HepG2 (cell line): ENCODE results near the gene GRIK1. TPM values are rescaled to one million over a fixed set of nuclear protein-coding genes. Genes with fewer than 3 reads are reported as not detected.

Experiments used
- ATAC-seq: fragments of 200-7000 bp; cut with Tn5 transposase; 3 replicates; pipeline ENCODE4 v1.9.1; 2020; ENCODE audit warnings: mild to moderate bottlenecking, moderate library complexity
- BruUV-seq: library from RNA; stranded (reverse); fragments of 400-500 nt; replicated peaks from 2 replicates; lab custom pipeline; 2021; lab: Mats Ljungman, UMichigan
- CTCF ChIA-PET: fragments of 300-600 bp; formaldehyde crosslinking; extraction: SDS; loops from one replicate; lab custom pipeline; 2021; ENCODE audit warnings: low total read pairs, inconsistent platforms, low intra/inter-chr PET ratio; lab: Yijun Ruan, JAX
- POLR2A ChIA-PET: fragments of 350-600 bp; sonication (Branson Sonifier 250); formaldehyde crosslinking; loops from one replicate; lab custom pipeline; 2020; ENCODE audit warnings: antibody characterized with exemption, inconsistent platforms; lab: Yijun Ruan, JAX
- DNase-seq: peaks from one replicate; pipeline ENCODE4 v3.0.0-alpha.2; 2015; ENCODE audit warnings: low spot score
- FAIRE-seq: peaks from 3 replicates; lab custom pipeline; 2011; peaks lifted over from hg19 to GRCh38; lab: Jason Lieb, UNC
- H2AFZ ChIP-seq: one replicate; pipeline ENCODE4 v1.6.1; 2011; ENCODE audit warnings: low read length, inconsistent platforms
- H3K27ac ChIP-seq: fragments of 300-600 bp; 3 replicates; pipeline ENCODE4 v1.8.0; 2011; ENCODE audit warnings: mixed run types, mild to moderate bottlenecking, mixed read lengths, low read length, inconsistent platforms; ENCODE audit not compliant: insufficient read depth; ENCODE audit errors: extremely low read length
- H3K27me3 ChIP-seq, 2 experiments: fragments of 200-600 bp in 1 of 2; 2 replicates in 1 of 2; 3 replicates in 1 of 2; pipeline versions ENCODE4 v1.6.0 to v1.8.0; 2011; ENCODE audit warnings: low read length in 2 of 2, mild to moderate bottlenecking in 2 of 2, moderate library complexity in 2 of 2, inconsistent platforms in 1 of 2; ENCODE audit not compliant: insufficient read depth in 2 of 2, control insufficient read depth in 1 of 2
- H3K36me3 ChIP-seq, 2 experiments: fragments of 200-600 bp in 1 of 2; replicated peaks in 1 of 2; 2 replicates in 1 of 2; 3 replicates in 1 of 2; pipeline versions ENCODE4 v1.5.1 to v1.8.0; 2011; ENCODE audit warnings: low read length in 2 of 2, inconsistent platforms in 1 of 2; ENCODE audit not compliant: insufficient read depth in 2 of 2, control insufficient read depth in 1 of 2
- H3K4me1 ChIP-seq: 2 replicates; pipeline ENCODE4 v1.5.1; 2012; ENCODE audit warnings: low read length, inconsistent platforms; ENCODE audit not compliant: insufficient read depth
- H3K4me2 ChIP-seq: 2 replicates; pipeline ENCODE4 v1.6.0; 2011; ENCODE audit warnings: low read depth, low read length, inconsistent platforms
- H3K4me3 ChIP-seq, 3 experiments: fragments of 200-600 bp in 1 of 3; sonication (generic), shearing (Covaris generic) in 1 of 3; replicated peaks in 1 of 3; 2 replicates each; pipeline ENCODE4 v1.5.1; 2011 to 2016; ENCODE audit warnings: low read length in 3 of 3, inconsistent platforms in 2 of 3, low read depth in 2 of 3, mild to moderate bottlenecking in 2 of 3, control low read depth in 1 of 3, mixed read lengths in 1 of 3; ENCODE audit not compliant: insufficient read depth in 1 of 3
- H3K79me2 ChIP-seq: one replicate; pipeline ENCODE4 v1.6.1; 2011; ENCODE audit warnings: low read length, inconsistent platforms; ENCODE audit not compliant: insufficient read depth
- H3K9ac ChIP-seq: 2 replicates; pipeline ENCODE4 v1.6.0; 2011; ENCODE audit warnings: mild to moderate bottlenecking, low read depth, low read length, inconsistent platforms; ENCODE audit not compliant: insufficient read depth
- H3K9me3 ChIP-seq: 2 replicates; pipeline ENCODE4 v1.5.1; 2012; ENCODE audit warnings: mild to moderate bottlenecking, low read length
- H4K20me1 ChIP-seq: 2 replicates; pipeline ENCODE4 v1.6.0; 2011; ENCODE audit warnings: inconsistent platforms, mild to moderate bottlenecking, low read length, moderate library complexity; ENCODE audit not compliant: insufficient read depth
- ETV5 ChIP-seq: IDR thresholded peaks from 2 replicates; pipeline ENCODE4 v1.6.1; 2018; ENCODE audit warnings: missing biosample characterization, missing genetic modification reagents, inconsistent platforms, borderline replicate concordance
- PHF20 ChIP-seq: sonication (generic); formaldehyde crosslinking; IDR thresholded peaks from 2 replicates; pipeline ENCODE4 v1.5.0; 2020; ENCODE audit warnings: mild to moderate bottlenecking, missing genetic modification reagents
- ZNF292 ChIP-seq: sonication (generic); formaldehyde crosslinking; IDR thresholded peaks from 2 replicates; pipeline ENCODE4 v1.8.1; 2022; ENCODE audit warnings: mild to moderate bottlenecking, low read depth, missing genetic modification reagents, borderline replicate concordance
- ZNF326 ChIP-seq: sonication (generic); formaldehyde crosslinking; IDR thresholded peaks from 2 replicates; pipeline ENCODE4 v1.4.0; 2020; ENCODE audit warnings: missing genetic modification reagents, borderline replicate concordance
- WGBS: methylation state at CpG from one replicate; pipeline ENCODE4 v1.1.6; 2017; ENCODE audit warnings: low lambda C conversion rate; 5-methylcytosine and 5-hydroxymethylcytosine counted together
- in situ Hi-C: cut with HindIII; loops from 2 replicates; pipeline ENCODE4 v1.10.0; 2017; ENCODE audit warnings: low pct_unique_long_range_greater_than_20kb; ENCODE audit not compliant: extremely low pct_ligation_motif_present
- intact Hi-C: fragments of 100-400 bp; cut with micrococcal nuclease; formaldehyde crosslinking; loops from one replicate; pipeline ENCODE4 v1.10.0; 2022; ENCODE audit not compliant: unreplicated experiment
- polyA plus RNA-seq, 8 experiments: library from polyadenylated mRNA; depleted of rRNA in 3 of 8; stranded (reverse) in 7 of 8; unstranded in 1 of 8; fragments of >200 nt; fragmentation: Illumina TruSeq in 4 of 8; extraction: Trizol in 4 of 8; gene quantifications; 2 replicates each; pipeline versions ENCODE4 v1.2.1 to v1.2.3, GENCODE V29; 2011 to 2016; ENCODE audit warnings: low read depth in 4 of 8, missing spikeins in 1 of 8, mixed read lengths in 1 of 8; ENCODE audit not compliant: insufficient read depth in 1 of 8
- total RNA-seq, 5 experiments: library from RNA; depleted of rRNA; stranded (reverse); fragments of >200 nt; fragmentation: Illumina TruSeq; extraction: Trizol; gene quantifications; 2 replicates each; pipeline ENCODE4 v1.2.3, GENCODE V29; 2016; ENCODE audit warnings: low read depth in 1 of 5
- TF ChIP-seq, protein P1 (sequence below), 2 experiments: fragments of 450-650 bp in 1 of 2; sonication (generic) in 1 of 2; formaldehyde crosslinking; IDR thresholded peaks; 2 replicates each; pipeline versions ENCODE4 v1.5.0 to v1.8.0; 2020 to 2022; ENCODE audit warnings: mild to moderate bottlenecking in 1 of 2, missing genetic modification reagents in 1 of 2
- TF ChIP-seq, protein P2 (sequence below): IDR thresholded peaks from 2 replicates; pipeline ENCODE4 v1.6.1; 2012; ENCODE audit warnings: low read length, improper control_type of control experiment
- TF ChIP-seq, protein P3 (sequence below): sonication (generic); formaldehyde crosslinking; IDR thresholded peaks from 2 replicates; pipeline ENCODE4 v1.5.1; 2020; ENCODE audit warnings: mild to moderate bottlenecking, missing genetic modification reagents, moderate library complexity
- TF ChIP-seq, protein P4 (sequence below): sonication (generic); formaldehyde crosslinking; IDR thresholded peaks from 2 replicates; pipeline ENCODE4 v1.8.0; 2022; ENCODE audit warnings: mild to moderate bottlenecking, missing genetic modification reagents; ENCODE audit not compliant: insufficient replicate concordance
- TF ChIP-seq, protein P5 (sequence below): sonication (generic); formaldehyde crosslinking; conservative IDR thresholded peaks from 2 replicates; pipeline ENCODE4 v1.4.0; 2020; ENCODE audit warnings: missing genetic modification reagents

Gene GRIK1
- total and polyA plus RNA-seq, 2 of the 13 experiments (the other 11 are each of a cell fraction or from before 2014, with no cell fraction given): not detected

DNA sequence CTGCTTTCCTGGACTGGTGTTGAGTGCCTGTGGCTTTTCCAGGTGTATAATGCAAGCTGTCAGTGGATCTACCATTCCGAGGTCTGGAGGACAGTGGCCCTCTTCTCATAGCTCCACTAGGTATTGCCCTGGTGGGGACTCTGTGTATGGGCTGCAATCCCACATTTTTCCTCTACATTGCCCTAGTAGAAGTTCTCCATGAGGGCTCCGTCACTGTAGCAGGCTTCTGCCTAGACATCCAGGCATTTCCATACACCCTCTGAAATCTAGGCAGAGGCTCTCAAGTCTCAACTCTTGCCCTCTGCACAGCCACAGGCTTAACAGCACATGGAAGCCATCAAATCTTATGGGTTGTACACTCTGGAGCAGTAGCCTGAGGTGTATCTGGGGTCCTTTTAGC, 107.6 kb downstream of the GRIK1 start:
- FAIRE-seq (no peak), DNase-seq (no peak), ATAC-seq (no peak)
- Histone ChIP-seq H3K4me2 (no peak overlapping the region), H4K20me1 (no peaks in the 10 kb centered on the region), H3K79me2 (no peaks in the 10 kb centered on the region), H3K36me3 (no peaks in the 10 kb centered on the region), H3K27ac (no peak overlapping the region), H3K4me1 (no peaks in the 10 kb centered on the region), H3K9me3 (peaks cover 59% of the 10 kb centered on the region), H2AFZ (no peak overlapping the region), H3K4me3 (no peak overlapping the region), H3K27me3 (no peaks in the 10 kb centered on the region), H3K9ac (no peak overlapping the region)
- POLR2A ChIA-PET: no interaction called here
- 50% methylated on average over 2 of the region's 2 CpGs for WGBS
- no TSS peak for BruUV-seq
- CTCF ChIA-PET: no interaction called here
- TF ChIP-seq, protein P1, sequence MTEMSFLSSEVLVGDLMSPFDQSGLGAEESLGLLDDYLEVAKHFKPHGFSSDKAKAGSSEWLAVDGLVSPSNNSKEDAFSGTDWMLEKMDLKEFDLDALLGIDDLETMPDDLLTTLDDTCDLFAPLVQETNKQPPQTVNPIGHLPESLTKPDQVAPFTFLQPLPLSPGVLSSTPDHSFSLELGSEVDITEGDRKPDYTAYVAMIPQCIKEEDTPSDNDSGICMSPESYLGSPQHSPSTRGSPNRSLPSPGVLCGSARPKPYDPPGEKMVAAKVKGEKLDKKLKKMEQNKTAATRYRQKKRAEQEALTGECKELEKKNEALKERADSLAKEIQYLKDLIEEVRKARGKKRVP (CRISPR knock-in tag; IDR thresholded peaks at IDR 0.05): no peak
- TF ChIP-seq ZNF292 (CRISPR knock-in tag) (no peak), ZNF326 (CRISPR knock-in tag) (no peak), ETV5 (CRISPR knock-in tag) (no peak), PHF20 (CRISPR knock-in tag) (no peak)
- TF ChIP-seq, protein P2, sequence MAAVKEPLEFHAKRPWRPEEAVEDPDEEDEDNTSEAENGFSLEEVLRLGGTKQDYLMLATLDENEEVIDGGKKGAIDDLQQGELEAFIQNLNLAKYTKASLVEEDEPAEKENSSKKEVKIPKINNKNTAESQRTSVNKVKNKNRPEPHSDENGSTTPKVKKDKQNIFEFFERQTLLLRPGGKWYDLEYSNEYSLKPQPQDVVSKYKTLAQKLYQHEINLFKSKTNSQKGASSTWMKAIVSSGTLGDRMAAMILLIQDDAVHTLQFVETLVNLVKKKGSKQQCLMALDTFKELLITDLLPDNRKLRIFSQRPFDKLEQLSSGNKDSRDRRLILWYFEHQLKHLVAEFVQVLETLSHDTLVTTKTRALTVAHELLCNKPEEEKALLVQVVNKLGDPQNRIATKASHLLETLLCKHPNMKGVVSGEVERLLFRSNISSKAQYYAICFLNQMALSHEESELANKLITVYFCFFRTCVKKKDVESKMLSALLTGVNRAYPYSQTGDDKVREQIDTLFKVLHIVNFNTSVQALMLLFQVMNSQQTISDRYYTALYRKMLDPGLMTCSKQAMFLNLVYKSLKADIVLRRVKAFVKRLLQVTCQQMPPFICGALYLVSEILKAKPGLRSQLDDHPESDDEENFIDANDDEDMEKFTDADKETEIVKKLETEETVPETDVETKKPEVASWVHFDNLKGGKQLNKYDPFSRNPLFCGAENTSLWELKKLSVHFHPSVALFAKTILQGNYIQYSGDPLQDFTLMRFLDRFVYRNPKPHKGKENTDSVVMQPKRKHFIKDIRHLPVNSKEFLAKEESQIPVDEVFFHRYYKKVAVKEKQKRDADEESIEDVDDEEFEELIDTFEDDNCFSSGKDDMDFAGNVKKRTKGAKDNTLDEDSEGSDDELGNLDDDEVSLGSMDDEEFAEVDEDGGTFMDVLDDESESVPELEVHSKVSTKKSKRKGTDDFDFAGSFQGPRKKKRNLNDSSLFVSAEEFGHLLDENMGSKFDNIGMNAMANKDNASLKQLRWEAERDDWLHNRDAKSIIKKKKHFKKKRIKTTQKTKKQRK: no peak
- TF ChIP-seq, protein P3, sequence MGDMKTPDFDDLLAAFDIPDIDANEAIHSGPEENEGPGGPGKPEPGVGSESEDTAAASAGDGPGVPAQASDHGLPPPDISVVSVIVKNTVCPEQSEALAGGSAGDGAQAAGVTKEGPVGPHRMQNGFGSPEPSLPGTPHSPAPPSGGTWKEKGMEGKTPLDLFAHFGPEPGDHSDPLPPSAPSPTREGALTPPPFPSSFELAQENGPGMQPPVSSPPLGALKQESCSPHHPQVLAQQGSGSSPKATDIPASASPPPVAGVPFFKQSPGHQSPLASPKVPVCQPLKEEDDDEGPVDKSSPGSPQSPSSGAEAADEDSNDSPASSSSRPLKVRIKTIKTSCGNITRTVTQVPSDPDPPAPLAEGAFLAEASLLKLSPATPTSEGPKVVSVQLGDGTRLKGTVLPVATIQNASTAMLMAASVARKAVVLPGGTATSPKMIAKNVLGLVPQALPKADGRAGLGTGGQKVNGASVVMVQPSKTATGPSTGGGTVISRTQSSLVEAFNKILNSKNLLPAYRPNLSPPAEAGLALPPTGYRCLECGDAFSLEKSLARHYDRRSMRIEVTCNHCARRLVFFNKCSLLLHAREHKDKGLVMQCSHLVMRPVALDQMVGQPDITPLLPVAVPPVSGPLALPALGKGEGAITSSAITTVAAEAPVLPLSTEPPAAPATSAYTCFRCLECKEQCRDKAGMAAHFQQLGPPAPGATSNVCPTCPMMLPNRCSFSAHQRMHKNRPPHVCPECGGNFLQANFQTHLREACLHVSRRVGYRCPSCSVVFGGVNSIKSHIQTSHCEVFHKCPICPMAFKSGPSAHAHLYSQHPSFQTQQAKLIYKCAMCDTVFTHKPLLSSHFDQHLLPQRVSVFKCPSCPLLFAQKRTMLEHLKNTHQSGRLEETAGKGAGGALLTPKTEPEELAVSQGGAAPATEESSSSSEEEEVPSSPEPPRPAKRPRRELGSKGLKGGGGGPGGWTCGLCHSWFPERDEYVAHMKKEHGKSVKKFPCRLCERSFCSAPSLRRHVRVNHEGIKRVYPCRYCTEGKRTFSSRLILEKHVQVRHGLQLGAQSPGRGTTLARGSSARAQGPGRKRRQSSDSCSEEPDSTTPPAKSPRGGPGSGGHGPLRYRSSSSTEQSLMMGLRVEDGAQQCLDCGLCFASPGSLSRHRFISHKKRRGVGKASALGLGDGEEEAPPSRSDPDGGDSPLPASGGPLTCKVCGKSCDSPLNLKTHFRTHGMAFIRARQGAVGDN: no peak
- TF ChIP-seq, protein P4, sequence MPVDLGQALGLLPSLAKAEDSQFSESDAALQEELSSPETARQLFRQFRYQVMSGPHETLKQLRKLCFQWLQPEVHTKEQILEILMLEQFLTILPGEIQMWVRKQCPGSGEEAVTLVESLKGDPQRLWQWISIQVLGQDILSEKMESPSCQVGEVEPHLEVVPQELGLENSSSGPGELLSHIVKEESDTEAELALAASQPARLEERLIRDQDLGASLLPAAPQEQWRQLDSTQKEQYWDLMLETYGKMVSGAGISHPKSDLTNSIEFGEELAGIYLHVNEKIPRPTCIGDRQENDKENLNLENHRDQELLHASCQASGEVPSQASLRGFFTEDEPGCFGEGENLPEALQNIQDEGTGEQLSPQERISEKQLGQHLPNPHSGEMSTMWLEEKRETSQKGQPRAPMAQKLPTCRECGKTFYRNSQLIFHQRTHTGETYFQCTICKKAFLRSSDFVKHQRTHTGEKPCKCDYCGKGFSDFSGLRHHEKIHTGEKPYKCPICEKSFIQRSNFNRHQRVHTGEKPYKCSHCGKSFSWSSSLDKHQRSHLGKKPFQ (CRISPR knock-in tag): no peak
- TF ChIP-seq, protein P5, sequence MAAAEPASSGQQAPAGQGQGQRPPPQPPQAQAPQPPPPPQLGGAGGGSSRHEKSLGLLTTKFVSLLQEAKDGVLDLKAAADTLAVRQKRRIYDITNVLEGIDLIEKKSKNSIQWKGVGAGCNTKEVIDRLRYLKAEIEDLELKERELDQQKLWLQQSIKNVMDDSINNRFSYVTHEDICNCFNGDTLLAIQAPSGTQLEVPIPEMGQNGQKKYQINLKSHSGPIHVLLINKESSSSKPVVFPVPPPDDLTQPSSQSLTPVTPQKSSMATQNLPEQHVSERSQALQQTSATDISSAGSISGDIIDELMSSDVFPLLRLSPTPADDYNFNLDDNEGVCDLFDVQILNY (CRISPR knock-in tag): no peak
- in situ Hi-C loops (loop anchor here (25.0 kb wide), 1 partner anchor 745 kb away; no protein-coding TSS in a partner anchor), intact Hi-C loops (no loop called here)
